Muscle layer of duodenum (tissue), 2 donors: ENCODE data around the gene CIITA.
"Not testable (repeated sequence)": the region's sequence is repeated elsewhere in the genome, so short reads cannot be mapped to it uniquely, and the experiment has no call there.

Experiments
- H3K27ac ChIP-seq: one replicate; pipeline ENCODE4 v1.7.0; 2013; ENCODE audit warnings: mild to moderate bottlenecking, low read length
- H3K27me3 ChIP-seq: one replicate; pipeline ENCODE4 v1.7.0; 2013; ENCODE audit warnings: low read depth, mild to moderate bottlenecking, control low read depth, low read length
- H3K36me3 ChIP-seq, 2 donors: one replicate each; pipeline ENCODE4 v1.7.0; 2013; ENCODE audit warnings: low read length in 2 of 2, control low read depth in 1 of 2, mild to moderate bottlenecking in 1 of 2; ENCODE audit not compliant: insufficient read depth in 2 of 2, control insufficient read depth in 1 of 2
- H3K4me1 ChIP-seq, 2 donors: one replicate each; pipeline ENCODE4 v1.7.0; 2013; ENCODE audit warnings: low read length in 2 of 2, mild to moderate bottlenecking in 2 of 2, control low read depth in 1 of 2, moderate library complexity in 1 of 2; ENCODE audit not compliant: insufficient read depth in 2 of 2, control insufficient read depth in 1 of 2
- H3K4me3 ChIP-seq, 2 donors: one replicate each; pipeline ENCODE4 v1.7.0; 2013; ENCODE audit warnings: low read length in 2 of 2, low read depth in 1 of 2, mild to moderate bottlenecking in 1 of 2
- H3K9me3 ChIP-seq, 2 donors: one replicate each; pipeline ENCODE4 v1.7.0; 2013; ENCODE audit warnings: low read length in 2 of 2, control low read depth in 1 of 2, mild to moderate bottlenecking in 1 of 2; ENCODE audit not compliant: control insufficient read depth in 1 of 2
- donor health status: healthy.

The CIITA gene

GRCh38 chr16:10876799-10877341, at the start of gene CIITA:
Gene CIITA, plus strand, starts transcription at chr16:10877202. Its CDS starts 129 bp downstream, at chr16:10877331.
- peaks cover 0 to 6% of the 10 kb centered on the region in 2 donors for H3K4me1 ChIP-seq
- H3K9me3 ChIP-seq: no peaks in the 10 kb centered on the region
- peak within 1 kb of the TSS; percentile 72 to 86 for H3K4me3 ChIP-seq
- H3K27me3 ChIP-seq: peaks cover 6% of the 10 kb centered on the region
- peak within 1 kb of the TSS; percentile 73 for H3K27ac ChIP-seq
- H3K36me3 ChIP-seq: no peaks in the 10 kb centered on the region

GRCh38 chr16:10827691-10828341, 49.2 kb upstream of the CIITA start:
- H3K27me3 ChIP-seq: no peaks in the 10 kb centered on the region
- peaks cover 12 to 23% of the 10 kb centered on the region in 2 donors for H3K4me1 ChIP-seq
- H3K9me3 ChIP-seq: no peaks in the 10 kb centered on the region
- peak overlapping the region; percentile 96 for H3K27ac ChIP-seq
- no peaks in the 10 kb centered on the region for H3K36me3 ChIP-seq
- peak overlapping the region in 1 of 2 donors; percentile 1 for H3K4me3 ChIP-seq

- Histone ChIP-seq H3K4me3 (peak overlapping the region in 1 of 2 donors; percentile 32), H3K27ac (peak overlapping the region; percentile 96), H3K27me3 (no peaks in the 10 kb centered on the region), H3K4me1 (peaks cover 12 to 23% of the 10 kb centered on the region in 2 donors), H3K36me3 (no peaks in the 10 kb centered on the region), H3K9me3 (no peaks in the 10 kb centered on the region)
Measured at GRCh38 chr16:10828851-10829366, 48.1 kb upstream of the CIITA start.

GRCh38 chr16:10829390-10830098, 47.5 kb upstream of the CIITA start:
- Histone ChIP-seq H3K4me1 (peaks cover 12 to 23% of the 10 kb centered on the region in 2 donors), H3K27ac (peak overlapping the region; percentile 96), H3K4me3 (peak overlapping the region in 1 of 2 donors; percentile 32)
- not testable (repeated sequence) for H3K36me3 ChIP-seq, H3K9me3 ChIP-seq, H3K27me3 ChIP-seq

- not testable (repeated sequence) for H3K36me3 ChIP-seq, H3K27ac ChIP-seq, H3K27me3 ChIP-seq, H3K4me3 ChIP-seq, H3K9me3 ChIP-seq
- H3K4me1 ChIP-seq: peaks cover 12 to 23% of the 10 kb centered on the region in 2 donors
Measured at GRCh38 chr16:10830240-10830639, 46.8 kb upstream of the CIITA start.

- Histone ChIP-seq H3K27me3 (no peaks in the 10 kb centered on the region), H3K4me3 (no peak overlapping the region), H3K4me1 (peaks cover 12 to 20% of the 10 kb centered on the region in 2 donors), H3K9me3 (no peaks in the 10 kb centered on the region), H3K36me3 (no peaks in the 10 kb centered on the region), H3K27ac (no peak overlapping the region)
Measured at GRCh38 chr16:10831894-10832886, 44.8 kb upstream of the CIITA start.

- Histone ChIP-seq H3K4me3 (no peak overlapping the region), H3K4me1 (peaks cover 5 to 11% of the 10 kb centered on the region in 2 donors), H3K27ac (no peak overlapping the region), H3K27me3 (no peaks in the 10 kb centered on the region), H3K9me3 (no peaks in the 10 kb centered on the region), H3K36me3 (no peaks in the 10 kb centered on the region)
Measured at GRCh38 chr16:10833271-10833670, 43.7 kb upstream of the CIITA start.

GRCh38 chr16:10834130-10834529, 42.9 kb upstream of the CIITA start:
- Histone ChIP-seq H3K27ac (no peak overlapping the region), H3K4me3 (no peak overlapping the region), H3K27me3 (no peaks in the 10 kb centered on the region), H3K4me1 (peaks cover 0 to 2% of the 10 kb centered on the region in 2 donors), H3K36me3 (no peaks in the 10 kb centered on the region), H3K9me3 (no peaks in the 10 kb centered on the region)

- H3K4me1 ChIP-seq: no peaks in the 10 kb centered on the region
- no peaks in the 10 kb centered on the region for H3K36me3 ChIP-seq
- H3K27me3 ChIP-seq: no peaks in the 10 kb centered on the region
- no peak overlapping the region for H3K4me3 ChIP-seq
- no peaks in the 10 kb centered on the region for H3K9me3 ChIP-seq
- no peak overlapping the region for H3K27ac ChIP-seq
Measured at GRCh38 chr16:10834766-10835165, 42.2 kb upstream of the CIITA start.

- no peak overlapping the region for H3K27ac ChIP-seq
- no peaks in the 10 kb centered on the region for H3K36me3 ChIP-seq
- no peaks in the 10 kb centered on the region for H3K4me1 ChIP-seq
- no peaks in the 10 kb centered on the region for H3K9me3 ChIP-seq
- H3K4me3 ChIP-seq: no peak overlapping the region
- H3K27me3 ChIP-seq: no peaks in the 10 kb centered on the region
Measured at GRCh38 chr16:10835281-10835931, 41.6 kb upstream of the CIITA start.
